HepG2 (cell line): ENCODE results near the gene C9orf78.
A peak's percentile ranks its signal among the peaks of the same experiment; 100 is the strongest.

Experiments
- NCOA5 ChIP-seq: sonication (generic); formaldehyde crosslinking; IDR thresholded peaks from 2 replicates; pipeline ENCODE4 v1.4.0; 2020; ENCODE audit warnings: missing genetic modification reagents
- RAD21 ChIP-seq: fragments of 450-650 bp; formaldehyde crosslinking; IDR thresholded peaks from 2 replicates; pipeline ENCODE4 v1.5.0; 2020; ENCODE audit warnings: mild to moderate bottlenecking

- TF ChIP-seq RAD21: peak; percentile 36
- no peak for TF ChIP-seq NCOA5 (CRISPR knock-in tag)
Observed at GRCh38 chr9:129823935-129824601, 11.0 kb downstream of the C9orf78 start, which contains the start of gene TOR1A.
